GM23248 (cell line): ENCODE data around the gene CNKSR3. TPM values are rescaled to one million over a fixed set of nuclear protein-coding genes. Genes with fewer than 3 reads are reported as not detected.

Source experiments
- DNase-seq: peaks from one replicate; pipeline ENCODE4 v3.0.0-alpha.2; 2015
- H2AFZ ChIP-seq: fragments of 200-600 bp; sonication (generic); 2 replicates; pipeline ENCODE4 v1.6.1; 2016; ENCODE audit warnings: antibody characterized with exemption
- H3F3A ChIP-seq: fragments of 200-600 bp; sonication (generic); 2 replicates; pipeline ENCODE4 v1.6.1; 2016; ENCODE audit warnings: mild to moderate bottlenecking, antibody characterized with exemption, mixed run types; ENCODE audit not compliant: insufficient read depth
- H3K27ac ChIP-seq: fragments of 200-600 bp; sonication (generic); 2 replicates; pipeline ENCODE4 v1.5.1; 2016; ENCODE audit warnings: mild to moderate bottlenecking
- H3K27me3 ChIP-seq: fragments of 200-600 bp; sonication (generic); replicated peaks from 2 replicates; pipeline ENCODE4 v1.6.1; 2016; ENCODE audit warnings: mild to moderate bottlenecking; ENCODE audit not compliant: insufficient read depth
- H3K36me3 ChIP-seq: fragments of 200-600 bp; sonication (generic); 2 replicates; pipeline ENCODE4 v1.6.1; 2016; ENCODE audit warnings: low read depth, mild to moderate bottlenecking
- H3K4me1 ChIP-seq: fragments of 200-600 bp; sonication (generic); 2 replicates; pipeline ENCODE4 v1.6.1; 2016; ENCODE audit warnings: mild to moderate bottlenecking; ENCODE audit not compliant: insufficient read depth
- H3K4me2 ChIP-seq: fragments of 200-600 bp; sonication (generic); one replicate; pipeline ENCODE4 v1.6.1; 2016; ENCODE audit warnings: mild to moderate bottlenecking; ENCODE audit not compliant: unreplicated experiment
- H3K4me3 ChIP-seq: fragments of 200-600 bp; sonication (generic); 2 replicates; pipeline ENCODE4 v1.5.1; 2016; ENCODE audit warnings: mild to moderate bottlenecking
- H3K79me2 ChIP-seq: fragments of 200-600 bp; sonication (generic); 2 replicates; pipeline ENCODE4 v1.6.1; 2016; ENCODE audit warnings: mild to moderate bottlenecking; ENCODE audit not compliant: insufficient read depth
- H3K9ac ChIP-seq: fragments of 200-600 bp; sonication (generic); 2 replicates; pipeline ENCODE4 v1.6.1; 2016; ENCODE audit warnings: mild to moderate bottlenecking
- H3K9me2 ChIP-seq: fragments of 200-600 bp; sonication (generic); 2 replicates; pipeline ENCODE4 v1.6.1; 2016; ENCODE audit warnings: mixed run types, mild to moderate bottlenecking, moderate library complexity; ENCODE audit not compliant: insufficient read depth
- H3K9me3 ChIP-seq: fragments of 200-600 bp; sonication (generic); one replicate; pipeline ENCODE4 v1.6.1; 2017; ENCODE audit warnings: low read depth
- H4K20me1 ChIP-seq: fragments of 200-600 bp; sonication (generic); 2 replicates; pipeline ENCODE4 v1.6.0; 2016; ENCODE audit not compliant: insufficient read depth
- EZH2 ChIP-seq: fragments of 200-600 bp; sonication (generic); IDR thresholded peaks from 2 replicates; pipeline ENCODE4 v1.6.1; 2018; ENCODE audit warnings: antibody characterized with exemption, mild to moderate bottlenecking; ENCODE audit not compliant: insufficient read depth, poor library complexity, severe bottlenecking
- EZH2phosphoT487 ChIP-seq: fragments of 200-600 bp; sonication (generic); IDR thresholded peaks from 2 replicates; pipeline ENCODE4 v1.6.1; 2018; ENCODE audit warnings: antibody characterized with exemption, moderate library complexity, mild to moderate bottlenecking, low read depth; ENCODE audit not compliant: insufficient read depth
- WGBS, 2 experiments: methylation state at CpG; one replicate each; pipeline ENCODE4 v1.1.6; 2015 to 2017; ENCODE audit warnings: low lambda C conversion rate in 2 of 2, low coverage in 1 of 2; ENCODE audit errors: missing lambda C conversion rate in 2 of 2; 5-methylcytosine and 5-hydroxymethylcytosine counted together
- in situ Hi-C: fragments of 300-500 bp; cut with MboI; formaldehyde crosslinking; loops from 2 replicates; pipeline ENCODE4 v1.15.0; 2020
- polyA plus RNA-seq: library from polyadenylated mRNA; unstranded; fragments of >200 nt; fragmentation: Nextera tagmentation; extraction: Ambion mirVana; gene quantifications from 2 replicates; pipeline ENCODE4 v1.2.1, GENCODE V29; 2016
- total RNA-seq: library from RNA; depleted of rRNA; stranded (reverse); fragments of >200 nt; shearing (Covaris generic); gene quantifications from 2 replicates; pipeline ENCODE4 v1.2.3, GENCODE V29; 2014

The CNKSR3 gene
- total and polyA plus RNA-seq, 2 experiments from 2014 or later = 1.7 to 1.9 TPM

- Histone ChIP-seq H3K9ac (no peak overlapping the region), H2AFZ (no peak overlapping the region), H3K36me3 (no peaks in the 10 kb centered on the region), H3K9me3 (no peaks in the 10 kb centered on the region), H3K27me3 (no peaks in the 10 kb centered on the region), H3K4me2 (no peak overlapping the region), H3F3A (no peaks in the 10 kb centered on the region), H3K9me2 (no peaks in the 10 kb centered on the region), H3K79me2 (no peaks in the 10 kb centered on the region), H4K20me1 (no peaks in the 10 kb centered on the region), H3K4me1 (no peaks in the 10 kb centered on the region), H3K4me3 (no peak overlapping the region), H3K27ac (no peak overlapping the region)
- in situ Hi-C loops = no loop called here
- TF ChIP-seq EZH2phosphoT487 (no peak), EZH2 (no peak)
- 86% methylated on average over 5 of the region's 5 CpGs for WGBS, 2 experiments
- no peak for DNase-seq
These were observed 143.1 kb downstream of the CNKSR3 start for GRCh38 chr6:154367336-154367735.

GRCh38 chr6:154363821-154364220 lies 146.7 kb downstream of the CNKSR3 start:
- no peaks in the 10 kb centered on the region for H3K9me3 ChIP-seq
- H3K27me3 ChIP-seq = no peaks in the 10 kb centered on the region
- H3K36me3 ChIP-seq = no peaks in the 10 kb centered on the region
- H3K9ac ChIP-seq = no peak overlapping the region
- no peak overlapping the region for H3K27ac ChIP-seq
- TF ChIP-seq EZH2phosphoT487 (no peak), EZH2 (no peak)
- H3K79me2 ChIP-seq = no peaks in the 10 kb centered on the region
- no peaks in the 10 kb centered on the region for H3K9me2 ChIP-seq
- H3K4me2 ChIP-seq = no peak overlapping the region
- no peak overlapping the region for H3K4me3 ChIP-seq
- no peak for DNase-seq
- no peak overlapping the region for H2AFZ ChIP-seq
- no peaks in the 10 kb centered on the region for H3K4me1 ChIP-seq
- H3F3A ChIP-seq = no peaks in the 10 kb centered on the region
- in situ Hi-C loops = no loop called here
- no peaks in the 10 kb centered on the region for H4K20me1 ChIP-seq
- WGBS, 2 experiments = 22 to 24% methylated on average over 4 of the region's 4 CpGs

GRCh38 chr6:154361476-154361875 lies 149.0 kb downstream of the CNKSR3 start:
- Histone ChIP-seq H3K27ac (no peak overlapping the region), H3K9me3 (no peaks in the 10 kb centered on the region), H3K36me3 (no peaks in the 10 kb centered on the region), H3K4me3 (no peak overlapping the region), H3F3A (no peaks in the 10 kb centered on the region), H3K27me3 (no peaks in the 10 kb centered on the region), H3K79me2 (no peaks in the 10 kb centered on the region), H3K4me2 (no peak overlapping the region), H3K9me2 (no peaks in the 10 kb centered on the region), H2AFZ (no peak overlapping the region), H4K20me1 (no peaks in the 10 kb centered on the region), H3K4me1 (no peaks in the 10 kb centered on the region), H3K9ac (no peak overlapping the region)
- TF ChIP-seq EZH2phosphoT487 (no peak), EZH2 (no peak)
- 82 to 88% methylated on average over 5 of the region's 5 CpGs for WGBS, 2 experiments
- in situ Hi-C loops = no loop called here
- no peak for DNase-seq

GRCh38 chr6:154360476-154360875 lies 150.0 kb downstream of the CNKSR3 start:
- 87 to 90% methylated on average over 3 of the region's 3 CpGs for WGBS, 2 experiments
- no peak for DNase-seq
- H3K36me3 ChIP-seq = no peaks in the 10 kb centered on the region
- H3K9me2 ChIP-seq = no peaks in the 10 kb centered on the region
- in situ Hi-C loops = no loop called here
- no peak overlapping the region for H2AFZ ChIP-seq
- H3K4me3 ChIP-seq = no peak overlapping the region
- no peak overlapping the region for H3K27ac ChIP-seq
- TF ChIP-seq EZH2phosphoT487 (no peak), EZH2 (no peak)
- H4K20me1 ChIP-seq = no peaks in the 10 kb centered on the region
- H3K79me2 ChIP-seq = no peaks in the 10 kb centered on the region
- H3K27me3 ChIP-seq = no peaks in the 10 kb centered on the region
- no peaks in the 10 kb centered on the region for H3K9me3 ChIP-seq
- H3K9ac ChIP-seq = no peak overlapping the region
- no peaks in the 10 kb centered on the region for H3F3A ChIP-seq
- no peak overlapping the region for H3K4me2 ChIP-seq
- no peaks in the 10 kb centered on the region for H3K4me1 ChIP-seq

- no peak for TF ChIP-seq EZH2phosphoT487
- TF ChIP-seq EZH2 = no peak
- in situ Hi-C loops = no loop called here
- H3K9ac ChIP-seq = no peak overlapping the region
- H3K9me2 ChIP-seq = no peaks in the 10 kb centered on the region
- no peaks in the 10 kb centered on the region for H4K20me1 ChIP-seq
- WGBS, 2 experiments = 45 to 53% methylated on average over 4 of the region's 4 CpGs
- H3K4me2 ChIP-seq = no peak overlapping the region
- no peak overlapping the region for H3K27ac ChIP-seq
- H2AFZ ChIP-seq = no peak overlapping the region
- H3K79me2 ChIP-seq = no peaks in the 10 kb centered on the region
- H3K4me1 ChIP-seq = no peaks in the 10 kb centered on the region
- H3K36me3 ChIP-seq = no peaks in the 10 kb centered on the region
- no peaks in the 10 kb centered on the region for H3F3A ChIP-seq
- H3K4me3 ChIP-seq = no peak overlapping the region
- no peaks in the 10 kb centered on the region for H3K9me3 ChIP-seq
- no peak for DNase-seq
- H3K27me3 ChIP-seq = no peaks in the 10 kb centered on the region
These were observed 150.8 kb downstream of the CNKSR3 start for GRCh38 chr6:154359679-154360078.
